Trophoblast cell (in vitro differentiated cells and primary cell): ENCODE data around the gene DOK5.

ENCODE experiments used
- DNase-seq, 2 donors: peaks; one replicate each; pipeline ENCODE4 v3.0.0-alpha.2; 2016
- H2AFZ ChIP-seq: 2 replicates; pipeline ENCODE4 v1.6.1; 2013; ENCODE audit warnings: low read length, moderate library complexity, mild to moderate bottlenecking; ENCODE audit not compliant: insufficient read depth, poor library complexity
- H2AK5ac ChIP-seq: 2 replicates; pipeline ENCODE4 v1.6.1; 2013; ENCODE audit warnings: mild to moderate bottlenecking, low read length
- H2BK120ac ChIP-seq: 2 replicates; pipeline ENCODE4 v1.6.1; 2013; ENCODE audit warnings: low read length, mild to moderate bottlenecking, moderate library complexity; ENCODE audit not compliant: insufficient read depth, poor library complexity
- H2BK12ac ChIP-seq: 2 replicates; pipeline ENCODE4 v1.6.1; 2013; ENCODE audit warnings: mild to moderate bottlenecking, low read length, moderate library complexity
- H2BK5ac ChIP-seq: 2 replicates; pipeline ENCODE4 v1.6.1; 2013; ENCODE audit warnings: low read length, low read depth, moderate library complexity, mild to moderate bottlenecking; ENCODE audit not compliant: poor library complexity
- H3K14ac ChIP-seq: 2 replicates; pipeline ENCODE4 v1.6.1; 2013; ENCODE audit warnings: mild to moderate bottlenecking, low read length
- H3K18ac ChIP-seq: 2 replicates; pipeline ENCODE4 v1.6.1; 2013; ENCODE audit warnings: mild to moderate bottlenecking, low read length
- H3K23ac ChIP-seq: 2 replicates; pipeline ENCODE4 v1.6.1; 2013; ENCODE audit warnings: low read length
- H3K27ac ChIP-seq: 2 replicates; pipeline ENCODE4 v1.5.1; 2013; ENCODE audit warnings: low read depth, mild to moderate bottlenecking, inconsistent platforms, low read length, moderate library complexity
- H3K27me3 ChIP-seq: 2 replicates; pipeline ENCODE4 v1.6.1; 2013; ENCODE audit warnings: inconsistent platforms, mild to moderate bottlenecking, low read length, moderate library complexity; ENCODE audit not compliant: insufficient read depth
- H3K36me3 ChIP-seq, 2 experiments: 1 replicate in 1 of 2; 2 replicates in 1 of 2; pipeline ENCODE4 v1.6.1; 2013; ENCODE audit warnings: low read length in 2 of 2, mild to moderate bottlenecking in 2 of 2, moderate library complexity in 1 of 2; ENCODE audit not compliant: insufficient read depth in 2 of 2, control insufficient read depth in 1 of 2
- H3K4ac ChIP-seq: 2 replicates; pipeline ENCODE4 v1.6.1; 2013; ENCODE audit warnings: low read depth, mild to moderate bottlenecking, low read length, moderate library complexity
- H3K4me1 ChIP-seq, 2 experiments: 1 replicate in 1 of 2; 2 replicates in 1 of 2; pipeline ENCODE4 v1.6.1; 2013; ENCODE audit warnings: low read length in 2 of 2, mild to moderate bottlenecking in 2 of 2, moderate library complexity in 1 of 2; ENCODE audit not compliant: insufficient read depth in 2 of 2, control insufficient read depth in 1 of 2
- H3K4me2 ChIP-seq: 2 replicates; pipeline ENCODE4 v1.6.1; 2013; ENCODE audit warnings: inconsistent platforms, mild to moderate bottlenecking, low read length, moderate library complexity
- H3K4me3 ChIP-seq: 2 replicates; pipeline ENCODE4 v1.5.1; 2013; ENCODE audit warnings: mild to moderate bottlenecking, low read depth, low read length, inconsistent platforms
- H3K79me1 ChIP-seq: one replicate; pipeline ENCODE4 v1.6.1; 2013; ENCODE audit warnings: low read length
- H3K79me2 ChIP-seq: 2 replicates; pipeline ENCODE4 v1.6.1; 2013; ENCODE audit warnings: low read length, mild to moderate bottlenecking; ENCODE audit not compliant: control insufficient read depth, insufficient read depth, poor library complexity
- H3K9ac ChIP-seq: 2 replicates; pipeline ENCODE4 v1.6.1; 2013; ENCODE audit warnings: mild to moderate bottlenecking, low read length
- H3K9me3 ChIP-seq: 2 replicates; pipeline ENCODE4 v1.6.1; 2013; ENCODE audit warnings: low read depth, mild to moderate bottlenecking, control low read depth, inconsistent platforms, low read length; ENCODE audit not compliant: insufficient read depth
- H4K12ac ChIP-seq: 2 replicates; pipeline ENCODE4 v1.6.1; 2013; ENCODE audit warnings: low read depth, mild to moderate bottlenecking, low read length, moderate library complexity
- H4K8ac ChIP-seq: 2 replicates; pipeline ENCODE4 v1.6.1; 2013; ENCODE audit warnings: low read depth, mild to moderate bottlenecking, low read length, moderate library complexity
- H4K91ac ChIP-seq: one replicate; pipeline ENCODE4 v1.6.1; 2013; ENCODE audit warnings: low read depth, mild to moderate bottlenecking, low read length, moderate library complexity
- WGBS: extraction: QIAGEN DNeasy Blood & Tissue Kit; methylation state at CpG from one replicate; pipeline ENCODE4 v1.1.7; 2013; ENCODE audit warnings: missing lambda C conversion rate; ENCODE audit not compliant: insufficient read length, insufficient coverage; ENCODE audit errors: extremely low coverage; 5-methylcytosine and 5-hydroxymethylcytosine counted together

The DOK5 gene

DNA sequence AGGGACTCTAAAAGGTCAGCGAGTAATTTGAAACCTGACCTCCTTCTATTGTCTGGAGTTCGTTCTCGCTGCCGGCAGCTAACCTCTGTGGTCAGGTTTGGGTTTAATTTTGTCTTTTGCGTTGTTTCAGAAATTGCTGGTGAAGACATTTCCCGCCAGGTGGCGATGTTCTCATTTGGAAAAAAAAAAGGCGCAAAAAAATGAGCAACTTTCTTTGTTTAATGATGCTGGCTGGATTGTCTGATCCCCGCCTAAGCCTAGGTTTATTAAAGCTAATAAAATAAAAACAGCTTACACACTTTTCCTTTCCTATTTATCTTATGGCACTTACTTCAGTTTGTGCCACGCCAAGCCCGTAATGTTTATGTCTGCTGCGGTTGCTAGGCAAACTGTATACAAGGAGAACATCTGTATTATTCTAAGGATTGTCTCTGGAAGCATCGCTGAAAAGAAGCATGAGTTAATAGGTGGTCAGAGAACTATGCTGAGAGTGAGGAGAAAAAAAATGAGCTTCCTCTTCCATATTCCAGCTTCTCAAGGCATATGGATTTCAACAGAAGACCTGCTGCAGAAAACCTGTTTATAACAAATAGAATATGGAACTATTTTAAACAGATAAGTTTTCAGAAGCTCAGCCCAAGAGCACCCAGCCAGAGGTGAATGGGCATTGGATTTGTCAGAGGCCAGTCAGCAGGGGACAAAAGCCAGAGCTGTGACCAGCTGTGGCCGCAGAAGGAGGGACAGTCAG lies 205.7 kb downstream of the DOK5 start:
- no peak overlapping the region for H3K14ac ChIP-seq
- H2BK5ac ChIP-seq: no peak overlapping the region
- no peak overlapping the region for H3K4me3 ChIP-seq
- no peak overlapping the region for H4K91ac ChIP-seq
- WGBS: no CpG with 5 or more reads among the region's 14 CpGs
- no peaks in the 10 kb centered on the region for H3K79me1 ChIP-seq
- H2BK12ac ChIP-seq: no peak overlapping the region
- H2AFZ ChIP-seq: no peak overlapping the region
- H3K4me1 ChIP-seq: no peaks in the 10 kb centered on the region
- no peaks in the 10 kb centered on the region for H3K27me3 ChIP-seq
- no peak overlapping the region for H4K12ac ChIP-seq
- no peak overlapping the region for H3K18ac ChIP-seq
- no peak overlapping the region for H3K23ac ChIP-seq
- H3K36me3 ChIP-seq: no peaks in the 10 kb centered on the region
- H3K9ac ChIP-seq: no peak overlapping the region
- H2AK5ac ChIP-seq: no peak overlapping the region
- DNase-seq: peak; percentile 24 to 77
- H3K4me2 ChIP-seq: no peak overlapping the region
- H3K4ac ChIP-seq: no peak overlapping the region
- no peak overlapping the region for H3K27ac ChIP-seq
- no peak overlapping the region for H4K8ac ChIP-seq
- H3K9me3 ChIP-seq: peaks cover 2% of the 10 kb centered on the region
- no peaks in the 10 kb centered on the region for H3K79me2 ChIP-seq
- no peak overlapping the region for H2BK120ac ChIP-seq

DNA sequence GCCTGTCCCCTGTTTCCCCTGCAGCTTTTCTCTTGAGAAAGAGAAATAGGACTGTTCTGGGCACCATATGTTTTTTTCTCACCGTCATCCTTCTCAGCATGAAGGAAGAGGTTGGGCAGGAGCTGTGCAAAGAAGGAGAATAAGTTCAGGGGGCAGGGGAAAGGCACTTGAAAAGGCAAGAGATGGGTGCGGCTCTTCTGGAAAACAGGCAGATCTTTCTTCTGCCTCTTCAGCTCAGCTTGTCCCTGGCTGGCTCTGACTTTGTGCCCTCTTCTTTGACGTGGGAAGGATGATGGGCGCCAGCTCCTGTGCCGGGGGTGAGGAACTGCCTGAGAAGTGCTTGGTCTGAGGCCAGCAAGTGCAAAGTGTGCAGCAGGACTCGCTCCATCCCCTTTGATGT lies 206.5 kb downstream of the DOK5 start:
- no peak overlapping the region for H3K27ac ChIP-seq
- no peak overlapping the region for H2BK12ac ChIP-seq
- no peak overlapping the region for H3K9ac ChIP-seq
- H3K36me3 ChIP-seq: no peaks in the 10 kb centered on the region
- H3K4ac ChIP-seq: no peak overlapping the region
- H4K8ac ChIP-seq: no peak overlapping the region
- H3K18ac ChIP-seq: no peak overlapping the region
- no peak overlapping the region for H2BK120ac ChIP-seq
- H4K12ac ChIP-seq: no peak overlapping the region
- H3K27me3 ChIP-seq: no peaks in the 10 kb centered on the region
- H3K9me3 ChIP-seq: peaks cover 2% of the 10 kb centered on the region
- H3K79me1 ChIP-seq: no peaks in the 10 kb centered on the region
- no peak overlapping the region for H3K14ac ChIP-seq
- H3K79me2 ChIP-seq: no peaks in the 10 kb centered on the region
- no peak overlapping the region for H2BK5ac ChIP-seq
- DNase-seq: no peak
- no peak overlapping the region for H3K4me2 ChIP-seq
- no CpG with 5 or more reads among the region's 6 CpGs for WGBS
- H4K91ac ChIP-seq: no peak overlapping the region
- no peak overlapping the region for H2AK5ac ChIP-seq
- no peak overlapping the region for H3K4me3 ChIP-seq
- H3K23ac ChIP-seq: no peak overlapping the region
- H3K4me1 ChIP-seq: no peaks in the 10 kb centered on the region
- no peak overlapping the region for H2AFZ ChIP-seq

DNA sequence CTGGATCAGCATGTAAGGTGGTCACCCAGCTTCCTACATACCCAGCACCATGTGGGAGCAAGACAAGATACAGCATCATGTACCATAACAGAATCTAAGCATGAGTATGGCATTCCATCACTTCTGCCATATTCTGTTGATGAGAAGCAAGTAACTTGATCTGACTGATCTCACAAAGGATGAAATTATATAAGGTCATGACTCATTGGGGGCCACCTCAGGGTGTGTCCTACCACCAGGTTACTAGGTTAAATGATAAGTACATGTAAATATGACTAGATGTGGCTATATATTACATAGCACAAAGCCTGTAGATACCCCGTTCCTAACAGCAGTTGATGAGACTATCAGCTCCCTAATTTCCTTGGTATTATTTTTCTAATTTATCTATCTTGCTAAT lies 213.1 kb downstream of the DOK5 start:
- no peak overlapping the region for H3K27ac ChIP-seq
- no peak overlapping the region for H4K8ac ChIP-seq
- H2AK5ac ChIP-seq: no peak overlapping the region
- H2BK5ac ChIP-seq: no peak overlapping the region
- H3K9ac ChIP-seq: no peak overlapping the region
- no peak for DNase-seq
- H3K4me3 ChIP-seq: no peak overlapping the region
- no peak overlapping the region for H4K12ac ChIP-seq
- no CpG with 5 or more reads among the region's 1 CpG for WGBS
- H3K23ac ChIP-seq: no peak overlapping the region
- no peak overlapping the region for H4K91ac ChIP-seq
- no peaks in the 10 kb centered on the region for H3K36me3 ChIP-seq
- H3K27me3 ChIP-seq: no peaks in the 10 kb centered on the region
- no peak overlapping the region for H3K4me2 ChIP-seq
- H3K4me1 ChIP-seq: no peaks in the 10 kb centered on the region
- no peak overlapping the region for H2BK12ac ChIP-seq
- H3K79me1 ChIP-seq: no peaks in the 10 kb centered on the region
- no peak overlapping the region for H3K4ac ChIP-seq
- H2AFZ ChIP-seq: no peak overlapping the region
- H3K79me2 ChIP-seq: no peaks in the 10 kb centered on the region
- no peak overlapping the region for H3K18ac ChIP-seq
- H3K14ac ChIP-seq: no peak overlapping the region
- H3K9me3 ChIP-seq: peaks cover 2% of the 10 kb centered on the region
- no peak overlapping the region for H2BK120ac ChIP-seq

DNA sequence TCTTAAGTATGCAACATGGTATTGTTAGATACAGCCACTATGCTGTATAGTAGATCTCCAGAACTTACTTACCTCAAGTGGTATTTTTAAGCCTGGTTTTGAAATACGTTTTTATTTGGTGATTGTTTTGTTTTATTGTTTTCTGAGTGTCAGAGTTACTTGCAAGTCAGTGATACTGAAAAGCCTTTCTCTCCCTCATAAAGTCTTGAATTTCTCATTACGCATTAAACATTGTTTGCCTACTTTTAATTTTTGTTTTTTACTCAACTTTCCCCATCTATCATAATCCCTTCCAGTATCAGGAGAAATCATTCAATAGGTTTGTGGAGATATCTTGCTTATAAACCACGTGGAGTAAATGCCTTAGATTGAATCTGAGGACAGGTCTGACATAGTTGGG lies 214.9 kb downstream of the DOK5 start:
- Histone ChIP-seq H2BK5ac (no peak overlapping the region), H3K4me1 (no peaks in the 10 kb centered on the region), H3K27me3 (no peaks in the 10 kb centered on the region), H3K27ac (no peak overlapping the region), H3K79me1 (no peaks in the 10 kb centered on the region), H4K91ac (no peak overlapping the region), H3K18ac (no peak overlapping the region), H3K4me3 (no peak overlapping the region), H3K4ac (no peak overlapping the region), H3K9me3 (peaks cover under 1% of the 10 kb centered on the region), H4K8ac (no peak overlapping the region), H3K9ac (no peak overlapping the region), H2BK12ac (no peak overlapping the region), H4K12ac (no peak overlapping the region), H3K14ac (no peak overlapping the region), H3K79me2 (no peaks in the 10 kb centered on the region), H2AK5ac (no peak overlapping the region), H3K23ac (no peak overlapping the region), H2BK120ac (no peak overlapping the region), H2AFZ (no peak overlapping the region), H3K36me3 (no peaks in the 10 kb centered on the region), H3K4me2 (no peak overlapping the region)
- DNase-seq: no peak
- WGBS: no CpG with 5 or more reads among the region's 3 CpGs
